HG03135 (cell line): ENCODE results near the gene GEMIN2.
A peak's percentile ranks its signal among the peaks of the same experiment; 100 is the strongest.
"Not testable (repeated sequence)": the region's sequence is repeated elsewhere in the genome, so short reads cannot be mapped to it uniquely, and the experiment has no call there.

Source experiments
- ATAC-seq: cut with Tn5 transposase; IDR thresholded peaks from one replicate; pipeline ENCODE4 v1.9.1; 2021; ENCODE audit warnings: mild to moderate bottlenecking, moderate library complexity; ENCODE audit not compliant: unreplicated experiment

Gene GEMIN2

GRCh38 chr14:39114073-39114838 lies at the start of gene GEMIN2:
Gene GEMIN2 (plus strand): TSS chr14:39114323. CDS start chr14:39114339, 16 bp downstream.
- ATAC-seq, result peak; percentile 87

- not testable (repeated sequence) for ATAC-seq
Measured at GRCh38 chr14:39069169-39069805, 44.8 kb upstream of the GEMIN2 start.

- ATAC-seq, result no peak
Measured at GRCh38 chr14:39069923-39070322, 44.2 kb upstream of the GEMIN2 start.

- no peak for ATAC-seq
Measured at GRCh38 chr14:39071096-39071495, 43.0 kb upstream of the GEMIN2 start.

GRCh38 chr14:39080886-39081285 lies 33.2 kb upstream of the GEMIN2 start:
- ATAC-seq, result no peak

GRCh38 chr14:39083127-39083526 lies 31.0 kb upstream of the GEMIN2 start:
- ATAC-seq, result no peak

- ATAC-seq, result no peak
Measured at GRCh38 chr14:39085933-39086332, 28.2 kb upstream of the GEMIN2 start.

- ATAC-seq, result no peak
Measured at GRCh38 chr14:39087493-39087892, 26.6 kb upstream of the GEMIN2 start.

GRCh38 chr14:39090548-39091111 lies 23.5 kb upstream of the GEMIN2 start:
- ATAC-seq, result no peak

- no peak for ATAC-seq
Measured at GRCh38 chr14:39091716-39092115, 22.4 kb upstream of the GEMIN2 start.

GRCh38 chr14:39094515-39094914 lies 19.6 kb upstream of the GEMIN2 start:
- no peak for ATAC-seq

GRCh38 chr14:39097159-39097558 lies 17.0 kb upstream of the GEMIN2 start:
- no peak for ATAC-seq

- not testable (repeated sequence) for ATAC-seq
Measured at GRCh38 chr14:39099215-39099614, 14.9 kb upstream of the GEMIN2 start.

- ATAC-seq, result no peak
Measured at GRCh38 chr14:39099748-39100147, 14.4 kb upstream of the GEMIN2 start.

- peak; percentile 18 for ATAC-seq
Measured at GRCh38 chr14:39102265-39102968, 11.7 kb upstream of the GEMIN2 start.

GRCh38 chr14:39102969-39103957 lies 10.9 kb upstream of the GEMIN2 start, which contains the start of gene SEC23A:
Gene SEC23A (minus strand): TSS chr14:39103235. CDS start chr14:39096118, 7,117 bp downstream.
- peak; percentile 92 for ATAC-seq

- ATAC-seq, result not testable (repeated sequence)
Measured at GRCh38 chr14:39104078-39104801, 9.9 kb upstream of the GEMIN2 start.

- ATAC-seq, result no peak
Measured at GRCh38 chr14:39107591-39107996, 6.5 kb upstream of the GEMIN2 start.

GRCh38 chr14:39108791-39109190 lies 5.3 kb upstream of the GEMIN2 start:
- no peak for ATAC-seq
